HG02623 (cell line): ENCODE measurements around the gene BATF2.

Experiments
- ATAC-seq: cut with Tn5 transposase; IDR thresholded peaks from one replicate; pipeline ENCODE4 v1.9.1; 2021; ENCODE audit warnings: moderate library complexity; ENCODE audit not compliant: unreplicated experiment

BATF2 gene

GRCh38 chr11:64970731-64971151 lies 26.0 kb downstream of the BATF2 start:
- ATAC-seq: no peak

GRCh38 chr11:64969209-64969608 lies 27.6 kb downstream of the BATF2 start:
- no peak for ATAC-seq

- ATAC-seq: no peak
Measured at GRCh38 chr11:64967375-64967774, 29.4 kb downstream of the BATF2 start.

GRCh38 chr11:64963072-64963631 lies 33.6 kb downstream of the BATF2 start:
- ATAC-seq: no peak

GRCh38 chr11:64960719-64961118 lies 36.1 kb downstream of the BATF2 start:
- no peak for ATAC-seq

- ATAC-seq: no peak
Measured at GRCh38 chr11:64959498-64959897, 37.3 kb downstream of the BATF2 start.

- no peak for ATAC-seq
Measured at GRCh38 chr11:64954201-64954600, 42.6 kb downstream of the BATF2 start.

GRCh38 chr11:64951529-64951928 lies 45.2 kb downstream of the BATF2 start:
- no peak for ATAC-seq

- ATAC-seq: no peak
Measured at GRCh38 chr11:64947208-64947814, 49.5 kb downstream of the BATF2 start.
